WTC11 (cell line): ENCODE results near the gene PSMD12. TPM values are rescaled to one million over a fixed set of nuclear protein-coding genes. Genes with fewer than 3 reads are reported as not detected.

Source experiments
- ATAC-seq: fragments of 200-7000 bp; cut with Tn5 transposase; 2 replicates; pipeline ENCODE4 v1.10.0; 2021; ENCODE audit warnings: mild to moderate bottlenecking, moderate library complexity
- CTCF ChIA-PET: fragments of 300-600 bp; sonication (Branson Sonifier 250); formaldehyde crosslinking; loops from one replicate; lab custom pipeline; 2021; ENCODE audit warnings: antibody characterized with exemption; lab: Charles Lee
- POLR2A ChIA-PET: fragments of 350-600 bp; sonication (Branson Sonifier 250); formaldehyde crosslinking; loops from one replicate; lab custom pipeline; 2021; ENCODE audit warnings: antibody characterized with exemption; lab: Charles Lee
- DNase-seq: peaks from one replicate; pipeline ENCODE4 v3.0.0; 2021; ENCODE audit warnings: low spot score
- H3K27ac Mint-ChIP-seq: 2 replicates; pipeline ENCODE4 v1.8.0; 2021; ENCODE audit warnings: mixed read lengths
- H3K27me3 Mint-ChIP-seq: 2 replicates; pipeline ENCODE4 v1.8.0; 2021; ENCODE audit warnings: low read depth, mild to moderate bottlenecking, moderate library complexity, mixed read lengths
- H3K36me3 Mint-ChIP-seq: 2 replicates; pipeline ENCODE4 v1.8.0; 2021; ENCODE audit warnings: mixed read lengths
- H3K4me1 Mint-ChIP-seq: 2 replicates; pipeline ENCODE4 v1.8.0; 2022; ENCODE audit warnings: mixed read lengths
- H3K4me3 Mint-ChIP-seq: 2 replicates; pipeline ENCODE4 v1.8.0; 2021; ENCODE audit warnings: mild to moderate bottlenecking, moderate library complexity, mixed read lengths
- H3K9me3 Mint-ChIP-seq: 2 replicates; pipeline ENCODE4 v1.8.0; 2021; ENCODE audit warnings: mixed read lengths
- ELF4 ChIP-seq: sonication (generic); formaldehyde crosslinking; IDR thresholded peaks from 2 replicates; pipeline ENCODE4 v1.8.1; 2022; ENCODE audit warnings: low read depth, mild to moderate bottlenecking, moderate library complexity, missing genetic modification reagents
- FOXP4 ChIP-seq: sonication (generic); formaldehyde crosslinking; IDR thresholded peaks from 2 replicates; pipeline ENCODE4 v1.8.0; 2022; ENCODE audit warnings: mild to moderate bottlenecking, missing genetic modification reagents
- GRHL2 ChIP-seq: fragments of 250-450 bp; sonication (Bioruptor Pico); IDR thresholded peaks from 2 replicates; pipeline ENCODE4 v1.8.0; 2022; ENCODE audit warnings: mild to moderate bottlenecking, moderate library complexity; ENCODE audit not compliant: insufficient replicate concordance, severe bottlenecking
- IRF2 ChIP-seq: sonication (generic); formaldehyde crosslinking; IDR thresholded peaks from 2 replicates; pipeline ENCODE4 v1.8.0; 2022; ENCODE audit warnings: low read depth, missing genetic modification reagents, borderline replicate concordance
- NFE2L1 ChIP-seq: sonication (generic); formaldehyde crosslinking; IDR thresholded peaks from 2 replicates; pipeline ENCODE4 v1.8.1; 2023; ENCODE audit warnings: missing genetic modification reagents
- NR2C2 ChIP-seq: sonication (generic); formaldehyde crosslinking; IDR thresholded peaks from 2 replicates; pipeline ENCODE4 v1.8.0; 2022; ENCODE audit warnings: mild to moderate bottlenecking, missing genetic modification reagents
- OVOL2 ChIP-seq: fragments of 250-450 bp; sonication (Bioruptor Pico); IDR thresholded peaks from 2 replicates; pipeline ENCODE4 v1.9.0; 2021; ENCODE audit warnings: mild to moderate bottlenecking, borderline replicate concordance
- PRRX2 ChIP-seq: fragments of 250-450 bp; sonication (Bioruptor Pico); IDR thresholded peaks from 2 replicates; pipeline ENCODE4 v1.8.0; 2021; ENCODE audit warnings: mild to moderate bottlenecking
- SMAD3 ChIP-seq: sonication (generic); formaldehyde crosslinking; IDR thresholded peaks from 2 replicates; pipeline ENCODE4 v1.8.0; 2022; ENCODE audit warnings: missing genetic modification reagents, mild to moderate bottlenecking, borderline replicate concordance
- STAT6 ChIP-seq: sonication (generic); formaldehyde crosslinking; conservative IDR thresholded peaks from 2 replicates; pipeline ENCODE4 v1.8.1; 2023; ENCODE audit warnings: mild to moderate bottlenecking, low read depth, missing genetic modification reagents, moderate library complexity
- TCF7 ChIP-seq: sonication (generic); formaldehyde crosslinking; IDR thresholded peaks from 2 replicates; pipeline ENCODE4 v1.8.0; 2022; ENCODE audit warnings: mild to moderate bottlenecking, low read depth, missing genetic modification reagents, moderate library complexity
- USF1 ChIP-seq: sonication (generic); formaldehyde crosslinking; IDR thresholded peaks from 2 replicates; pipeline ENCODE4 v1.8.0; 2022; ENCODE audit warnings: mild to moderate bottlenecking, missing genetic modification reagents
- ZBTB21 ChIP-seq: sonication (generic); formaldehyde crosslinking; IDR thresholded peaks from 2 replicates; pipeline ENCODE4 v1.8.1; 2023; ENCODE audit warnings: mild to moderate bottlenecking, missing genetic modification reagents, borderline replicate concordance
- ZNF121 ChIP-seq: sonication (generic); formaldehyde crosslinking; IDR thresholded peaks from 2 replicates; pipeline ENCODE4 v1.8.0; 2023; ENCODE audit warnings: missing genetic modification reagents
- ZNF317 ChIP-seq: sonication (generic); formaldehyde crosslinking; IDR thresholded peaks from 2 replicates; pipeline ENCODE4 v1.8.1; 2023; ENCODE audit warnings: low read depth, mild to moderate bottlenecking, moderate library complexity, missing genetic modification reagents, borderline replicate concordance
- ZNF532 ChIP-seq: fragments of 250-450 bp; sonication (Bioruptor Pico); IDR thresholded peaks from 2 replicates; pipeline ENCODE4 v1.9.0; 2021; ENCODE audit warnings: mild to moderate bottlenecking, borderline replicate concordance
- total RNA-seq: library from RNA; stranded (reverse); gene quantifications from 3 replicates; pipeline ENCODE4 v1.2.3, GENCODE V29; 2021

Gene PSMD12
- total RNA-seq, 1 experiment from 2014 or later: 66.9 TPM

GRCh38 chr17:67290711-67291291 lies 75.6 kb downstream of the PSMD12 start:
- Mint-ChIP-seq H3K27me3 (no peaks in the 10 kb centered on the region; the same call in 1 of the 2 replicates), H3K4me3 (no peak overlapping the region), H3K4me1 (peaks cover 13% of the 10 kb centered on the region), H3K36me3 (no peaks in the 10 kb centered on the region), H3K27ac (0 out of 2 replicates have a peak overlapping the region, but pooled peaks have one; percentile 36), H3K9me3 (peaks cover 5% of the 10 kb centered on the region)
- POLR2A ChIA-PET: interaction anchor here (0.6 kb wide), 2 partner anchors 127 to 359 kb away, joined by 3 to 12 read pairs; no protein-coding TSS in a partner anchor
- TF ChIP-seq PRRX2 (CRISPR knock-in tag): no peak
- TF ChIP-seq FOXP4 (CRISPR knock-in tag): no peak
- no peak for TF ChIP-seq NR2C2 (CRISPR knock-in tag)
- TF ChIP-seq ELF4: no peak
- no peak for TF ChIP-seq USF1 (CRISPR knock-in tag)
- no peak for TF ChIP-seq SMAD3 (CRISPR knock-in tag)
- ATAC-seq (no peak), DNase-seq (no peak)
- CTCF ChIA-PET: interaction anchor here (0.6 to 1.8 kb wide), 4 partner anchors 19 to 197 kb away, joined by 3 to 8 read pairs (median 4); no protein-coding TSS in a partner anchor

- no peak overlapping the region for H3K27ac Mint-ChIP-seq
- ATAC-seq: no peak
- H3K9me3 Mint-ChIP-seq: no peaks in the 10 kb centered on the region
- CTCF ChIA-PET: interaction anchor here (0.7 to 2.0 kb wide), 6 partner anchors 14 to 274 kb away, joined by 3 to 8 read pairs (median 6); no protein-coding TSS in a partner anchor
- DNase-seq: no peak
- H3K27me3 Mint-ChIP-seq: no peaks in the 10 kb centered on the region; the same call in 1 of the 2 replicates
- POLR2A ChIA-PET: interaction anchor here (0.6 kb wide), 1 partner anchor 275 kb away, joined by 3 read pairs; no protein-coding TSS in a partner anchor
- peaks cover 13% of the 10 kb centered on the region for H3K4me1 Mint-ChIP-seq
- H3K4me3 Mint-ChIP-seq: no peak overlapping the region
- no peaks in the 10 kb centered on the region for H3K36me3 Mint-ChIP-seq
- TF ChIP-seq ZNF317 (CRISPR knock-in tag) (no peak), ZNF121 (peak; percentile 34; the same call in 1 of the 2 replicates)
These were observed 76.1 kb downstream of the PSMD12 start for GRCh38 chr17:67290244-67290643.

- no peaks in the 10 kb centered on the region for H3K36me3 Mint-ChIP-seq
- H3K4me1 Mint-ChIP-seq: peaks cover 13% of the 10 kb centered on the region
- ChIA-PET CTCF (interaction anchor here (0.7 to 2.0 kb wide), 5 partner anchors 9 to 273 kb away, joined by 3 to 8 read pairs (median 4); no protein-coding TSS in a partner anchor), POLR2A (interaction anchor here (0.6 kb wide), 1 partner anchor 274 kb away, joined by 3 read pairs; no protein-coding TSS in a partner anchor)
- DNase-seq (no peak), ATAC-seq (no peak)
- no peak overlapping the region; the same call in 1 of the 2 replicates for H3K27ac Mint-ChIP-seq
- no peak overlapping the region for H3K4me3 Mint-ChIP-seq
- no peaks in the 10 kb centered on the region for H3K9me3 Mint-ChIP-seq
- no peaks in the 10 kb centered on the region; the same call in 1 of the 2 replicates for H3K27me3 Mint-ChIP-seq
- TF ChIP-seq STAT6 (CRISPR knock-in tag): no peak
- TF ChIP-seq ZBTB21: no peak
- no peak for TF ChIP-seq NFE2L1 (CRISPR knock-in tag)
- no peak for TF ChIP-seq IRF2 (CRISPR knock-in tag)
- no peak for TF ChIP-seq TCF7 (CRISPR knock-in tag)
- TF ChIP-seq FOXP4 (CRISPR knock-in tag): no peak
- no peak for TF ChIP-seq OVOL2 (CRISPR knock-in tag)
- TF ChIP-seq GRHL2 (CRISPR knock-in tag): no peak
- no peak for TF ChIP-seq ZNF532 (CRISPR knock-in tag)
These were observed 77.0 kb downstream of the PSMD12 start for GRCh38 chr17:67289181-67289876.
